ENCODE results near the gene CRB3. TPM values are rescaled to one million over a fixed set of nuclear protein-coding genes. Genes with fewer than 3 reads are reported as not detected.

Gene CRB3
- total RNA-seq (2022) (53.9 and 54.5 TPM in 2 replicates), Bru-seq, nascent RNA (percentile 64 among the genes with signal in this experiment), BruChase-seq, experiment 1, labeled RNA remaining after a 2-hour chase (percentile 82 among the genes with signal in this experiment), BruChase-seq, experiment 2, labeled RNA remaining after a 6-hour chase (percentile 87 among the genes with signal in this experiment)
- long read RNA-seq, transcript CRB3-202 (5 exons, 733 nt) = minor isoform, 15 of 58 reads
- long read RNA-seq, transcript CRB3-201 (3 exons, 631 nt) = minor isoform, 9 of 58 reads
- long read RNA-seq, transcript CRB3-204 (4 exons, 1,078 nt) = major isoform, 28 of 58 reads
- long read RNA-seq, partial matches to known transcripts = 5 of 58 reads
- long read RNA-seq, other reads (novel, unspliced or antisense) = 1 of 58 reads

GRCh38 chr19:6464070-6464873 is at the start of gene CRB3:
CRB3 (plus strand) TSS chr19:6464271; CDS start chr19:6464702, 431 bp downstream.
- no peaks in the 10 kb centered on the region for H3K9me3 ChIP-seq
- peaks cover 13% of the 10 kb centered on the region for H3K4me1 Mint-ChIP-seq (ENCODE audit: low read depth, unreplicated experiment)
- DNase-seq = peak; percentile 96
- peak within 1 kb of the TSS; percentile 98 for H3K4me3 Mint-ChIP-seq (ENCODE audit: unreplicated experiment)
- H3K4me3 ChIP-seq (ENCODE audit: low read depth, low read length) = peak within 1 kb of the TSS; percentile 92
- intact Hi-C loops (cut with micrococcal nuclease; ENCODE audit: unreplicated experiment) = loop anchor here (1.0 to 2.0 kb wide), 2 partner anchors 12 to 39 kb away; partner anchors contain the start of gene KHSRP
- POLR2A ChIA-PET = interaction anchor here (0.6 to 2.3 kb wide), 2 partner anchors 9 to 12 kb away, joined by 9 to 11 read pairs; no protein-coding TSS in a partner anchor
- H3K36me3 Mint-ChIP-seq (ENCODE audit: insufficient read depth, unreplicated experiment) = peaks cover 53% of the 10 kb centered on the region
- H3K27me3 ChIP-seq (replicated peaks; ENCODE audit: control insufficient read depth, insufficient read depth, low read length) = no peaks in the 10 kb centered on the region
- H3K9me3 Mint-ChIP-seq (ENCODE audit: unreplicated experiment) = no peaks in the 10 kb centered on the region
- no peak for TF ChIP-seq CTCF (IDR thresholded peaks at IDR 0.05; ENCODE audit: insufficient read depth in 1 of 2, low read depth in 1 of 2, low read length in 1 of 2, severe bottlenecking in 1 of 2, unreplicated experiment in 1 of 2)
- H3K27ac Mint-ChIP-seq (ENCODE audit: unreplicated experiment) = peak within 1 kb of the TSS; percentile 95
- H3K27me3 Mint-ChIP-seq (ENCODE audit: insufficient read depth, unreplicated experiment) = no peaks in the 10 kb centered on the region
- BruUV-seq (replicated peaks) = TSS peak; percentile 2
- H3K4me1 ChIP-seq = no peaks in the 10 kb centered on the region
- peaks cover 4% of the 10 kb centered on the region for H3K36me3 ChIP-seq (ENCODE audit: control insufficient read depth, insufficient read depth, low read length)
- CTCF ChIA-PET = interaction anchor here (1.5 kb wide), 1 partner anchor 12 kb away, joined by 3 read pairs; no protein-coding TSS in a partner anchor

- peak in 1 of 2 experiments; percentile 32 for DNase-seq
- POLR2A ChIA-PET = no interaction called here
- no peak overlapping the region for H3K4me3 ChIP-seq (ENCODE audit: low read depth, low read length)
- no TSS peak for BruUV-seq (replicated peaks)
- no peaks in the 10 kb centered on the region for H3K9me3 Mint-ChIP-seq (ENCODE audit: unreplicated experiment)
- no peaks in the 10 kb centered on the region for H3K27me3 ChIP-seq (replicated peaks; ENCODE audit: control insufficient read depth, insufficient read depth, low read length)
- H3K36me3 Mint-ChIP-seq (ENCODE audit: insufficient read depth, unreplicated experiment) = peaks cover 79% of the 10 kb centered on the region
- H3K4me1 Mint-ChIP-seq (ENCODE audit: low read depth, unreplicated experiment) = peaks cover 5% of the 10 kb centered on the region
- no peak for TF ChIP-seq CTCF (IDR thresholded peaks at IDR 0.05; ENCODE audit: insufficient read depth in 1 of 2, low read depth in 1 of 2, low read length in 1 of 2, severe bottlenecking in 1 of 2, unreplicated experiment in 1 of 2)
- intact Hi-C loops (cut with micrococcal nuclease; ENCODE audit: unreplicated experiment) = no loop called here
- no peaks in the 10 kb centered on the region for H3K4me1 ChIP-seq
- peaks cover 5% of the 10 kb centered on the region for H3K36me3 ChIP-seq (ENCODE audit: control insufficient read depth, insufficient read depth, low read length)
- no peaks in the 10 kb centered on the region for H3K27me3 Mint-ChIP-seq (ENCODE audit: insufficient read depth, unreplicated experiment)
- CTCF ChIA-PET = interaction anchor here (0.6 kb wide), 1 partner anchor 12 kb away, joined by 3 read pairs; no protein-coding TSS in a partner anchor
- H3K27ac Mint-ChIP-seq (ENCODE audit: unreplicated experiment) = no peak overlapping the region
- no peaks in the 10 kb centered on the region for H3K9me3 ChIP-seq
- H3K4me3 Mint-ChIP-seq (ENCODE audit: unreplicated experiment) = no peak overlapping the region
These were observed 49.1 kb upstream of the CRB3 start for GRCh38 chr19:6414793-6415590.

All from Caco-2 (cell line).